NCI-H146 treated with DMSO at 0.1 percent for 48 hours (cell line): ENCODE measurements around the gene ILF3.
A peak's percentile ranks its signal among the peaks of the same experiment; 100 is the strongest.

ENCODE experiments used
- DNase-seq: peaks from one replicate; lab custom pipeline; 2025; ENCODE audit not compliant: unreplicated experiment; lab: John Stamatoyannopoulos, UW

ILF3 gene

DNA sequence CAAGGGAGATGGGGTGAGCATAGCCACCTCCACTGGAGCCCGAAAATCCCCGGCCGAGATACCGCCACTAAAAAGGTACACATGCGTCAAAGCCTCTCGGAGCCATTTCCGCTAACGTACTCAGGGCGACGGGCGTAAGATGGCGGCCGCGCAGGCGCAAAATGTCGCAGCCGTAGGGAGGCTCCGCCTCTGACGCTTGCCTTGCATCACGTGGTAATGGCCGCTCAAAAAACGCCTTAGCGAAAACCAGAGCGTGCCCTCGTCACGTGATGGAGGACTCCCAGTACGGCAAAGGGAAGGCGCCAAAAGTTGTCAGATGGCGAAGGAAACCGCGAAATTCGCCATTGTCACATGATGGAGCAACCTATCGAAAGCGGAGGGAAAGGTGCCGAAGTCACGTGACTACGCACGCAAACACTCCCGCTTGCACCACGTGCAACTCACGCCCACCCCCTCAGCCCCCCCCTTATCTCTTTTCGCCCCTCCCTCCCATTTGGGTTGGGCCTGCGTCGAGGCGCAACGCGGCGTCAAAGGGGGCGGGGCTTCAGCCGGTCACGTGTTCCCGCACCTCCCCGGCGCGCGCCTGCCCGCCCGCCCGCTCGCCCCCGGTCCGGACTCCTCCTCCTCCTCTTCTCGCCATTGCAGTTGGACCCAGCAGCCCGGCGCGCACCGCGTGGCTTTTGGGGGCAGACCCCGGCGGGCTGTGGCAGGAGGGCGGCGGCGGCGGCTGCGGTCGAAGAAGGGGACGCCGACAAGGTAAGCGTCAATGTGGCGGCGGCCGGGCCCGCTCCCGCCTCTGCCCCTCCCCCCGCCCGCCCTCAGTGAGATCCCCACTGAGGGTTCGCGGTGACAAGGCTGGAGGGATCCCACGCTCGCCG is at the start of gene ILF3:
Gene ILF3, plus strand, starts transcription at position 615 of the 878 bp plus-strand sequence. CDS start 16,260 bp downstream, outside the sequence.
- peak; percentile 100 for DNase-seq

DNA sequence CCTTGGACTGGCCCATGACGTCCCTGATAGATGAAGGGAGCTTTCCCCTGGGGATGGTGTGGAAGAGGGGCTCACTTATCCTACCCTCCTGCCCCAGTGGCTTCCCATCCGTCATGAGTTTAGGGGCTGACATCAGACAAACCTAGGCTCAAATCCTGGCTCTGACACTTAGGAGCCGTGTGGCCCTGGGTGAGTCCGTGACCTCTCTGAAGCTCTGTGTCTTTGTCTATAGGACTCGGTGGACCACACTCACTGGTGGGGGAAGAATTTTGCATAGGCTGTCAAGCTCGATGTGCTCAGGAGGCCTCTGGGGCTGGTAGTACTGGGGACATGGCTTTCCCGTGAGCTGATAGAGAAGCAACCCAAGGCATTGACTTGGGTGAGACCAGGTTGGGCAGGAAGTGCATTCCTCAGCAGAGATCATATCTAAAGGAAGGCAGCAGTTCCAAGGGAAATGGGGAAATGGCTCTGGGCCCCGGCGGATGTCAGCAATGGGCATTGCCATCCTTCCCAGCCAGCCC is 49.6 kb upstream of the ILF3 start:
- DNase-seq, result no peak

GRCh38 chr19:10611907-10612306 is 42.2 kb upstream of the ILF3 start:
- no peak for DNase-seq

DNA sequence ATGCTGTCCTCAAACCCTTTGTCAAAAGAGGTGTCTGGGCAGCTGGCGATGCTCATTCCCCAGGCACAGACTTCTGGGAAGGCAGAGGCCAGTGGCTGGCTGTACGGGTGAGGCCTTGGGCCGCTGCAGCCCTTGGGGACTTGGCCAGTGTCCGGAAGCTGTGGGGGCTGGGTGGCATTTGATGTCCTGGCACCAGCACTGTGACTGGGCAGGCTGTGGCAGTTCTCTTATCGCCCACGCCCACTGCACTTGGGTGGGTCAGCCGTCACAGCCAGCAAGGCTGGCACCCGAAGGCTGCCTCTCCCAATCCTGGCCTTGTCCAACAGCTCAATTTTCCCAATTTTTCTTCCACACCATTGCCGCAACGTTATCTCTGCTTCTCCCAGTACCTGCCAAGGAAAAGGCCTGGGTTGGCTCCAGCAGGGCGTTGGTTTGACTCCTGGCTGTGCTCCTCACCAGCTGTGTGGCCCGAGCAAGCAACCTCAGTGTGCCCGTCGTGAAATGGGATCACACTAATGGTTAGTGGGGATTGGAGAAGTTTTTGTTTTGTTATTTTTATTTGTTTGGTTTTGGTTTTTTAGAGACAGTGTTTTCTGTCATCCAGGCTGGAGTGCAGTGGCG is 41.5 kb upstream of the ILF3 start:
- no peak for DNase-seq

GRCh38 chr19:10615429-10616023 is 38.6 kb upstream of the ILF3 start:
- DNase-seq, result no peak

DNA sequence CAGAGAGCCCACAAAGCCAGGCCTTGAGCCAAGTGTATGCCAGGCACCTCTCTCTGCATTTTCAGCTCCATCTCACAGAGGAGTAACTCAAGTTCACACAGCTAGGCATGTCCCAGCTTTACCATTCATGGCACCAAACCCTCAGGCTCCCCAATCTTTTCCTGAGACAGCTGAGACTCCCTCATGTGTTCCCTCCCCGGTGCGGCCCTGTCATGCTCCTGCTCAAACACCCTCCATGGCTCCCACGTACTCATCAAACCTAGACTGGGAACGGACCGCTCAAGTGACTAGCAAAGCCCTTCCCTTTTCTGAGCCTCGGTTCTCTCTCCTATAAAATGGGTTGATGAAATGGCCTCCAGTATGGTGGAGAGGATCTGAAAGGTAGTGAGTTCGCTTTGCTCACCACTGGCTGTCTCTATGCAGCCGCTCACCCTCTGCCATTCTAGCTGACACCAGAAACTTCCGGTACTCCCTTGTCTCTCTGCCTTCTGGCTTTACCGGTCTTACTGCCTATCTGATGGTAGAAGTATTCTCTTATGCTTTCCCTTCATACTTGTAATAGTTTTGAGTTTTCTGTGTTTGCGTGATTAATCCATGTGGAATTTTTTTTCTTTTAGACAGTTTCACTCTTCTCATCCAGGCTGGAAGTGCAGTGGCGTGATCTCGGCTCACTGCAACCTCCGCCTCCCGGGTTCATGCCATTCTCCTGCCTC is 36.6 kb upstream of the ILF3 start:
- no peak for DNase-seq

- no peak for DNase-seq
Observed at GRCh38 chr19:10618846-10619245, 35.3 kb upstream of the ILF3 start.

DNA sequence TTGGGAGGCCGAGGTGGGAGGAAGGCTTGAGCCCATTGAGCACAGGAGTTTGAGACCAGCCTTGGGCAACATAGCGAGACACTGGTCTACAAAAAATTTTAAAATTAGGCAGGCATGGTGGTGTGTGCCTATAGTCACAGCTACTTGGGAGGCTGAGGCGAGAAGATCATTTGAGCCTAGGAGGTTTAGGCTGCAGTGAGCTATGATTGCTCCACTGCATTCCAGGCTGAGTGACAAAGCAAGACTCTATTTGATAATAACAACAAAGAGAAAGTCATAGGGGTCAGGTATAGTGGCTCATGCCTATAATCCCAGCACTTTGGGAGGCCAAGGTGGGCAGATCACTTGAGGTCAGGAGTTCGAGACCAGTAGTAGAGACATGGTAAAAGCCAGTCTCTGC is 33.4 kb upstream of the ILF3 start:
- DNase-seq, result no peak

- DNase-seq, result no peak
Observed at GRCh38 chr19:10621966-10622365, 32.2 kb upstream of the ILF3 start.

- DNase-seq, result no peak
Observed at GRCh38 chr19:10624585-10624984, 29.6 kb upstream of the ILF3 start.

DNA sequence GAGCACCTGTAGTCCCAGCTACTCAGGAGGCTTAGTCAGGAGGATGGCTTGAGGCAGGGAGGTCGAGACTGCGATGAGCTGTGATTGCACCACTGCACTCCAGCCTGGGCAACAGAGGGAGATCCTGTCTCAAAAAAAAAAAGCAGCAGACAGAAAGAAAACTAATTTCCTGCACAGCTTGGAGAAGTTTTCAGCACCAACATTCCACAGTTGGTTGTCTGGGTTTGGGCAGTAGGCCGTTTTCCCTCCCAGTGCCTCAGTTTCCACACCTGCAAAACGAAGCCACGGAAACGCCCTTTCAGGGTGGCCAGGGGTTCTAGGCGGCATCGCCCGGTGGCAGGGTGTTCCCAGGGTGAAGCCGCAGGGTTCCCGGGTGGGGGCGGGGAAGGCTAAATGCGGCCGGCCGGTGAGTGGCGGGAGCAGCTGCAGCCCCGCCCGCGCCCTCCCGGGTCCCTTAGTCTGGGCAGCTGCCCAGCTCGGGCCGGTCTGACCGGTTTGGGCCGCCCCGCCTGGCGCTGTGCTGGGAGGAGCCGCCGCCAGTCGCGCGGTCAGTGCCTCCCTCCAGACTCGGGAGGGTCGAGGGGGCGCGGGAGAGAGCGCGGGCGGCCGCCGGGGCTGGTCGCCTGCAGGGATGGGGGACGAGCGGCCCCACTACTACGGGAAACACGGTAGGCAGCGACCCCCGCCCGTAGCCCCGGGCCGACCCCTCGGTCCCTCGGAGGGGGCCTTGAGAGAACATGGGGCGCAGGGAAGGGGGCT is 29.0 kb upstream of the ILF3 start, which contains the start of gene SLC44A2:
Gene SLC44A2, plus strand, starts transcription at position 551 of the 759 bp plus-strand sequence. Its CDS starts 81 bp downstream, at position 632.
- peak; percentile 40 for DNase-seq

DNA sequence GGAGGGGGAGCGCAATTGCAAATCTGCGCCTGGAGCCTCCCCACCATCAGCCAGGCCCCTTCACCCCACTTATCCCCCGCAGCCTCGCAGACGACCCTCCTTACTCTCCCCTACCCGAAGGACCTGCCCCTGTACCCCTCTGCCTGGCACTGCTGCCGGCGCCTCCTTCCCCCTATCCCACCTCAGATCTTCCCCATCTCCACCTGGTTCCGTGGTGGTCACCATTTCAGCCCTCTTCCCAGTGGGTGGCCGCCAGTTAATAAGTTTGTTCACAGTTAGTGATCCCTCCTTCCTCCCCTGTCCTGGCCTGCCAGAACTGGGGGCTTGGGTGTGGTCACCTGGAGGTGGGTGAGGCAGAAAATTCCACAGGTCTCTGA is 28.4 kb upstream of the ILF3 start:
- no peak for DNase-seq

- DNase-seq, result no peak
Observed at GRCh38 chr19:10631874-10632273, 22.3 kb upstream of the ILF3 start.

- DNase-seq, result no peak
Observed at GRCh38 chr19:10634430-10634829, 19.7 kb upstream of the ILF3 start.

DNA sequence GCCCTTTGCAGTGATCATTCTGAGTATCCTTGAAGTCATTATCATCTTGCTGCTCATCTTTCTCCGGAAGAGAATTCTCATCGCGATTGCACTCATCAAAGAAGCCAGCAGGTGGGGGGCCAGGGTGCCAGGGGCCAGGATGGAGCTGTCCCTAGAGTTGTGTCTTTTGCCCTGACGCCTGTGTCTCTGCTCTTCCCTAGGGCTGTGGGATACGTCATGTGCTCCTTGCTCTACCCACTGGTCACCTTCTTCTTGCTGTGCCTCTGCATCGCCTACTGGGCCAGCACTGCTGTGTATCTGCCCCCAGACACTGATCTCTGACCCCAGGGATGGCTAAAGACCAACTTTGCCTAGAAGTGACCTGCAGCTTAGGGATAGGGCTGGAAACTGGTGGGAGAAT is 19.2 kb upstream of the ILF3 start:
- no peak for DNase-seq

GRCh38 chr19:10636304-10636972 is 17.7 kb upstream of the ILF3 start:
- no peak for DNase-seq

- no peak for DNase-seq
Observed at GRCh38 chr19:10637894-10638293, 16.3 kb upstream of the ILF3 start.

- no peak for DNase-seq
Observed at GRCh38 chr19:10639836-10640235, 14.3 kb upstream of the ILF3 start.

DNA sequence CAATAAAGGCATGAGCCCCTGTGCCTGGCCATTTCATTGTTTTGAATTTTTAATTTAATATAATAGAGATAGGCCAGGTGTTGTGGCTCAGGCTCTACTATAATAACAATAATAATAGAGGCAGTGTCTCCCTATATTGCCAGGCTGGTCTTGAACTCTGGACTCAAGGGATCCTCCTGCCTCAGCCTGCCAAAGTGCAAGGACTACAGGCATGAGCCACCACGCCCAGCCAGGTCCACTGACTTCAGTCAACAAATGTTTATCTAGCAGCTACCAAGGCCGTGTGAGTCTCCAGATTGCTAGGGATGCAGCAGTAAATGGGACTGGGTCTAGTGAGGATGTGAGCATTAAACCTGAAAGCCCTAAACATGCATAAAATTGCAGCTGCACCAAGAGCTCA is 13.8 kb upstream of the ILF3 start:
- DNase-seq, result no peak

DNA sequence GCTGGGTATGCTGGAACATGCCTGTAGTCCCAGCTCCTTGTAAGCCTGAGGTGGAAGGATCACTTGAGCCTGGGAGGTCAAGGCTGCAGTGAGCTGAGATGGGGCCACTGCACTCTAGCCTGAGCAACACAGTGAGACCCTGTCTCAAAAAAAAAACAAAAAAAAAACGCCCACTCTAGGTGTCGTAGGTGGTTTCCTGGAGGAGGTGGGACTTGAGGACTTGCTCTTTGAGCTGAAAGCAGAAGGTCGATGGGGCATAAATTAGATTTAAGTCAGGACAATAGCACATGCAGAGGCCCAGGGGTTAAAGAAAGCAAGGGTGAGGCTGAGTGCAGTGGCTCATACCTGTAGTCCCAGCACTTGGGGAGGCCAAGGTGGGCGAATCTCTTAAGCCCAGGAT is 12.9 kb upstream of the ILF3 start:
- no peak for DNase-seq
